SK-N-SH (cell line): ENCODE measurements around the gene CACNA1E. TPM values are rescaled to one million over a fixed set of nuclear protein-coding genes. Genes with fewer than 3 reads are reported as not detected.
"Not testable (repeated sequence)": the region's sequence is repeated elsewhere in the genome, so short reads cannot be mapped to it uniquely, and the experiment has no call there.

ENCODE experiments used
- CTCF ChIA-PET: fragments of 300-600, 350-600 bp; formaldehyde crosslinking; extraction: SDS; loops from one replicate; lab custom pipeline; 2021; lab: Yijun Ruan, JAX
- POLR2A ChIA-PET: fragments of 350-600 bp; sonication (Branson Sonifier 250); formaldehyde crosslinking; extraction: SDS; loops from one replicate; lab custom pipeline; 2020; ENCODE audit warnings: antibody characterized with exemption, inconsistent platforms; lab: Yijun Ruan, JAX
- DNase-seq: peaks from one replicate; pipeline ENCODE4 v3.0.0; 2012
- H2AFZ ChIP-seq: fragments of 200-600 bp; sonication (generic); 2 replicates; pipeline ENCODE4 v1.8.1; 2016; ENCODE audit warnings: antibody characterized with exemption, mild to moderate bottlenecking, low read depth
- H3F3A ChIP-seq: fragments of 200-600 bp; sonication (generic); replicated peaks from 2 replicates; pipeline ENCODE3; 2016; ENCODE audit warnings: antibody characterized with exemption, mild to moderate bottlenecking; ENCODE audit not compliant: insufficient read depth
- H3K27ac ChIP-seq, 2 experiments: fragments of 200-500 bp in 1 of 2; fragments of 200-600 bp in 1 of 2; sonication (Bioruptor generic) in 1 of 2; sonication (generic), shearing (Covaris generic) in 1 of 2; 2 replicates each; pipeline versions ENCODE4 v1.5.1 to v1.6.1; 2014 to 2016; ENCODE audit warnings: low read depth in 2 of 2, inconsistent platforms in 1 of 2, low read length in 1 of 2, mild to moderate bottlenecking in 1 of 2, mixed read lengths in 1 of 2
- H3K27me3 ChIP-seq: fragments of 200-600 bp; sonication (generic), shearing (Covaris generic); 2 replicates; pipeline ENCODE4 v1.6.1; 2016; ENCODE audit warnings: mixed run types; ENCODE audit not compliant: insufficient read depth
- H3K36me3 ChIP-seq, 2 experiments: fragments of 200-500 bp in 1 of 2; fragments of 200-600 bp in 1 of 2; sonication (Bioruptor generic) in 1 of 2; sonication (generic) in 1 of 2; replicated peaks in 1 of 2; 2 replicates each; pipeline versions ENCODE3 to v1.5.1; 2014 to 2016; ENCODE audit warnings: low read length in 1 of 2, mild to moderate bottlenecking in 1 of 2; ENCODE audit not compliant: insufficient read depth in 2 of 2, control insufficient read depth in 1 of 2
- H3K4me1 ChIP-seq, 2 experiments: fragments of 200-500 bp in 1 of 2; fragments of 200-600 bp in 1 of 2; sonication (Bioruptor generic) in 1 of 2; sonication (generic), shearing (Covaris generic) in 1 of 2; 2 replicates each; pipeline versions ENCODE4 v1.5.1 to v1.6.1; 2014 to 2016; ENCODE audit warnings: low read depth in 1 of 2, low read length in 1 of 2, mixed run types in 1 of 2; ENCODE audit not compliant: insufficient read depth in 2 of 2, control insufficient read depth in 1 of 2
- H3K4me2 ChIP-seq: fragments of 200-600 bp; sonication (generic), shearing (Covaris generic); 2 replicates; pipeline ENCODE4 v1.6.1; 2017; ENCODE audit warnings: mixed run types
- H3K4me3 ChIP-seq, 2 experiments: fragments of 200-500 bp in 1 of 2; fragments of 200-600 bp in 1 of 2; sonication (Bioruptor generic) in 1 of 2; sonication (generic), shearing (Covaris generic) in 1 of 2; 2 replicates each; pipeline versions ENCODE4 v1.5.1 to v1.8.1; 2014 to 2016; ENCODE audit warnings: low read depth in 2 of 2, inconsistent platforms in 1 of 2, low read length in 1 of 2, mild to moderate bottlenecking in 1 of 2, mixed read lengths in 1 of 2, moderate library complexity in 1 of 2
- H3K79me2 ChIP-seq: fragments of 200-600 bp; sonication (generic); 2 replicates; pipeline ENCODE4 v1.8.1; 2017; ENCODE audit warnings: mild to moderate bottlenecking; ENCODE audit not compliant: insufficient read depth
- H3K9ac ChIP-seq: fragments of 200-600 bp; sonication (generic); 2 replicates; pipeline ENCODE4 v1.6.1; 2017; ENCODE audit warnings: mixed run types
- H3K9me2 ChIP-seq: fragments of 200-600 bp; sonication (generic); 2 replicates; pipeline ENCODE4 v1.6.1; 2017; ENCODE audit warnings: mixed run types
- H3K9me3 ChIP-seq: fragments of 200-600 bp; sonication (generic); 2 replicates; pipeline ENCODE4 v1.6.1; 2017; ENCODE audit warnings: mixed run types, mild to moderate bottlenecking, moderate library complexity
- H4K20me1 ChIP-seq: fragments of 200-600 bp; sonication (generic); 2 replicates; pipeline ENCODE4 v1.6.1; 2017; ENCODE audit warnings: mild to moderate bottlenecking, mixed run types; ENCODE audit not compliant: insufficient read depth
- CHD2 ChIP-seq: fragments of 150-350 bp; IDR thresholded peaks from 2 replicates; pipeline ENCODE4 v1.6.1; 2018; ENCODE audit warnings: low read length; ENCODE audit not compliant: partially characterized antibody
- EZH2phosphoT487 ChIP-seq: fragments of 200-600 bp; sonication (generic); IDR thresholded peaks from 2 replicates; pipeline ENCODE4 v1.6.1; 2017; ENCODE audit warnings: low read depth, mixed run types, mild to moderate bottlenecking, antibody characterized with exemption, moderate library complexity, borderline replicate concordance
- FOSL2 ChIP-seq: IDR thresholded peaks from 2 replicates; pipeline ENCODE4 v1.4.0; 2012; ENCODE audit warnings: low read depth, mild to moderate bottlenecking, moderate library complexity, borderline replicate concordance
- FOXJ3 ChIP-seq: sonication (generic); formaldehyde crosslinking; IDR thresholded peaks from 2 replicates; pipeline ENCODE4 v1.5.1; 2020; ENCODE audit warnings: mild to moderate bottlenecking, missing genetic modification reagents
- GABPA ChIP-seq: IDR thresholded peaks from 2 replicates; pipeline ENCODE4 v1.4.0; 2012; ENCODE audit warnings: low read depth, mild to moderate bottlenecking
- MEF2A ChIP-seq: IDR thresholded peaks from 2 replicates; pipeline ENCODE4 v1.4.0; 2012; ENCODE audit warnings: low read depth, borderline replicate concordance
- MXI1 ChIP-seq: IDR thresholded peaks from 2 replicates; pipeline ENCODE4 v1.6.1; 2012; ENCODE audit warnings: mild to moderate bottlenecking, low read depth, low read length, improper control_type of control experiment
- NFIC ChIP-seq: IDR thresholded peaks from 2 replicates; pipeline ENCODE4 v1.4.0; 2012; ENCODE audit warnings: borderline replicate concordance
- NRF1 ChIP-seq: IDR thresholded peaks from 2 replicates; pipeline ENCODE4 v1.6.1; 2012; ENCODE audit warnings: low read depth, mild to moderate bottlenecking, low read length
- POLR2AphosphoS5 ChIP-seq: IDR thresholded peaks from 2 replicates; pipeline ENCODE4 v1.6.1; 2012; ENCODE audit warnings: low read depth, low read length
- RAD21 ChIP-seq: IDR thresholded peaks from 2 replicates; pipeline ENCODE4 v1.6.1; 2012; ENCODE audit warnings: mild to moderate bottlenecking, low read length
- RXRA ChIP-seq: IDR thresholded peaks from 2 replicates; pipeline ENCODE4 v1.4.0; 2012; ENCODE audit warnings: low read depth, mild to moderate bottlenecking, borderline replicate concordance
- SMC3 ChIP-seq: IDR thresholded peaks from 2 replicates; pipeline ENCODE4 v1.6.1; 2012; ENCODE audit warnings: low read depth, low read length, improper control_type of control experiment
- YY1 ChIP-seq: IDR thresholded peaks from 2 replicates; pipeline ENCODE4 v1.4.0; 2012; ENCODE audit warnings: low read depth, mild to moderate bottlenecking
- WGBS: methylation state at CpG from one replicate; pipeline ENCODE4 v1.1.6; 2017; ENCODE audit warnings: low lambda C conversion rate; 5-methylcytosine and 5-hydroxymethylcytosine counted together
- polyA plus RNA-seq, 3 experiments: library from polyadenylated mRNA; depleted of rRNA; stranded (reverse); fragments of >200 nt; gene quantifications; 2 replicates each; pipeline ENCODE4 v1.2.3, GENCODE V29; 2012
- TF ChIP-seq, protein P1 (sequence below): IDR thresholded peaks from 2 replicates; pipeline ENCODE4 v1.4.0; 2012; ENCODE audit warnings: low read depth, borderline replicate concordance
- TF ChIP-seq, protein P2 (sequence below): IDR thresholded peaks from 2 replicates; pipeline ENCODE4 v1.4.0; 2012; ENCODE audit warnings: low read depth, borderline replicate concordance
- TF ChIP-seq, protein P3 (sequence below): fragments of 150-350 bp; IDR thresholded peaks from 2 replicates; pipeline ENCODE4 v1.6.1; 2016; ENCODE audit warnings: mild to moderate bottlenecking, low read depth, low read length
- TF ChIP-seq, protein P4 (sequence below): fragments of 200-600 bp; sonication (generic); IDR thresholded peaks from 2 replicates; pipeline ENCODE4 v1.6.1; 2017; ENCODE audit warnings: antibody characterized with exemption, mild to moderate bottlenecking, moderate library complexity

Gene CACNA1E
- polyA plus RNA-seq, 1 of the 3 experiments (the other 2 are of a cell fraction): not detected

DNA sequence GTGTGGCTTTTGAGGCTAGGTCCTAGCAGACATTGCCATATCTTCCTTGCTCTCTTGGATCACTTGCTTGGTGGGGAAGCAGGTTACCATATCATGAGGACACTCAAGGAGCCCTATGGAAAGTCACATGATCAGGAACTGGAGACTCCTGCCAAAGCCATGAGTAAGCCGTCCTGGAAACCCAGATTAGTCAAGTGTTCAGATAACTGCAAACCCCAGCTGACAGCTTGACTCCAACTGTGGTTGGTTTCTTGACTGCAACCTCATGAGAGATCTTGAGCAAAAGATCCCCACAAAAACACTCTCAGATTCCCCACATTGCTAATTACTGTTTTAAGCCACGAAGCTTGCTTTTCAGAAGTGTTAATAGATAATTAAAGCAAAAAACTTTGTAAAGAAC, 58.6 kb downstream of the CACNA1E start (continued):
- TF ChIP-seq NRF1 (no peak), FOSL2 (no peak), NFIC (no peak), CHD2 (no peak)

DNA sequence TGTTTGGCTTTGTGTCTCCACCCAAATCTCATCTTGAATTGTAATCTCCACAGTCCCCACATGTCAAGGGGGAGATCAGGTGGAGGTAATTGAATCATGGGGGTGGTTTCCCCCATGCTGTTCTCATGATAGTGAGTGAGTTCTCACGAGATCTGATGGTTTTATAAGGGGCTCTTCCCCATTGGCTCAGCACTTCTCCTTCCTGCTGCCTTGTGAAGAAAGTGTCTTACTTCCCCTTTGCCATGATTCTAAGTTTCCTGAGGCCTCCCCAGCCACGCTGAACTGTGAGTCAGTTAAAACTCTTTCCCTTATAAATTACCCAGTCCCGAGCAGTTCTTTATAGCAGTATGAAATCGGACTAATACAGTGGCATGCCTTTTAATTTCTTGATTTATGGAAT, 59.1 kb downstream of the CACNA1E start:
- 6% methylated on average over 4 of the region's 4 CpGs for WGBS
- not testable (repeated sequence) for H4K20me1 ChIP-seq

DNA sequence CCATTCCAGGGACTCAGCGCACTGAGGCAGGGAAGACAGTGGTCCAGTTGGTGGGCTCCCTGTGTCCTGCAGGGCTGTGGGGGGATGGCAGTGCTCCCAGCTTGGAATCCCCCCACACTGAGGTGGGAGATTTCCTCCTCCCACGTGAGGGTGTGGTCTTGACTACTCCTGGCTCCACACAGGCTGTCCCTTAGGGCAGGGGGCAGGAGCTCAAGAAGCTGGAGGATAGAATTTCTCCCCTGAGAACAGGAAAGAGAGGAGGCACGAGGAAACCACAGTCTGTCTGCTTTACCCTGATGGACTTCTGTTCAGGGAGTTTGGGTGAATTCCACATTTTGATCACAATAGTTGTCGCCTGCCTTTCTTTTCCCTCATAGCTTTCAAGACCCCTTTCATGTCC, 62.1 kb downstream of the CACNA1E start:
- WGBS: 14% methylated on average over 4 of the region's 4 CpGs
- TF ChIP-seq, protein P1, sequence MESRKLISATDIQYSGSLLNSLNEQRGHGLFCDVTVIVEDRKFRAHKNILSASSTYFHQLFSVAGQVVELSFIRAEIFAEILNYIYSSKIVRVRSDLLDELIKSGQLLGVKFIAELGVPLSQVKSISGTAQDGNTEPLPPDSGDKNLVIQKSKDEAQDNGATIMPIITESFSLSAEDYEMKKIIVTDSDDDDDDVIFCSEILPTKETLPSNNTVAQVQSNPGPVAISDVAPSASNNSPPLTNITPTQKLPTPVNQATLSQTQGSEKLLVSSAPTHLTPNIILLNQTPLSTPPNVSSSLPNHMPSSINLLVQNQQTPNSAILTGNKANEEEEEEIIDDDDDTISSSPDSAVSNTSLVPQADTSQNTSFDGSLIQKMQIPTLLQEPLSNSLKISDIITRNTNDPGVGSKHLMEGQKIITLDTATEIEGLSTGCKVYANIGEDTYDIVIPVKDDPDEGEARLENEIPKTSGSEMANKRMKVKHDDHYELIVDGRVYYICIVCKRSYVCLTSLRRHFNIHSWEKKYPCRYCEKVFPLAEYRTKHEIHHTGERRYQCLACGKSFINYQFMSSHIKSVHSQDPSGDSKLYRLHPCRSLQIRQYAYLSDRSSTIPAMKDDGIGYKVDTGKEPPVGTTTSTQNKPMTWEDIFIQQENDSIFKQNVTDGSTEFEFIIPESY: no peak
- TF ChIP-seq, protein P2, sequence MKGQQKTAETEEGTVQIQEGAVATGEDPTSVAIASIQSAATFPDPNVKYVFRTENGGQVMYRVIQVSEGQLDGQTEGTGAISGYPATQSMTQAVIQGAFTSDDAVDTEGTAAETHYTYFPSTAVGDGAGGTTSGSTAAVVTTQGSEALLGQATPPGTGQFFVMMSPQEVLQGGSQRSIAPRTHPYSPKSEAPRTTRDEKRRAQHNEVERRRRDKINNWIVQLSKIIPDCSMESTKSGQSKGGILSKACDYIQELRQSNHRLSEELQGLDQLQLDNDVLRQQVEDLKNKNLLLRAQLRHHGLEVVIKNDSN: no peak
- TF ChIP-seq, protein P3, sequence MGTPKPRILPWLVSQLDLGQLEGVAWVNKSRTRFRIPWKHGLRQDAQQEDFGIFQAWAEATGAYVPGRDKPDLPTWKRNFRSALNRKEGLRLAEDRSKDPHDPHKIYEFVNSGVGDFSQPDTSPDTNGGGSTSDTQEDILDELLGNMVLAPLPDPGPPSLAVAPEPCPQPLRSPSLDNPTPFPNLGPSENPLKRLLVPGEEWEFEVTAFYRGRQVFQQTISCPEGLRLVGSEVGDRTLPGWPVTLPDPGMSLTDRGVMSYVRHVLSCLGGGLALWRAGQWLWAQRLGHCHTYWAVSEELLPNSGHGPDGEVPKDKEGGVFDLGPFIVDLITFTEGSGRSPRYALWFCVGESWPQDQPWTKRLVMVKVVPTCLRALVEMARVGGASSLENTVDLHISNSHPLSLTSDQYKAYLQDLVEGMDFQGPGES: no peak
- no peak for TF ChIP-seq RXRA
- no peak for TF ChIP-seq MXI1
- no peak for TF ChIP-seq EZH2phosphoT487
- TF ChIP-seq FOSL2: no peak
- TF ChIP-seq YY1: no peak
- no peak for TF ChIP-seq FOXJ3
- TF ChIP-seq POLR2AphosphoS5: no peak
- no peak for TF ChIP-seq RAD21
- TF ChIP-seq, protein P4, sequence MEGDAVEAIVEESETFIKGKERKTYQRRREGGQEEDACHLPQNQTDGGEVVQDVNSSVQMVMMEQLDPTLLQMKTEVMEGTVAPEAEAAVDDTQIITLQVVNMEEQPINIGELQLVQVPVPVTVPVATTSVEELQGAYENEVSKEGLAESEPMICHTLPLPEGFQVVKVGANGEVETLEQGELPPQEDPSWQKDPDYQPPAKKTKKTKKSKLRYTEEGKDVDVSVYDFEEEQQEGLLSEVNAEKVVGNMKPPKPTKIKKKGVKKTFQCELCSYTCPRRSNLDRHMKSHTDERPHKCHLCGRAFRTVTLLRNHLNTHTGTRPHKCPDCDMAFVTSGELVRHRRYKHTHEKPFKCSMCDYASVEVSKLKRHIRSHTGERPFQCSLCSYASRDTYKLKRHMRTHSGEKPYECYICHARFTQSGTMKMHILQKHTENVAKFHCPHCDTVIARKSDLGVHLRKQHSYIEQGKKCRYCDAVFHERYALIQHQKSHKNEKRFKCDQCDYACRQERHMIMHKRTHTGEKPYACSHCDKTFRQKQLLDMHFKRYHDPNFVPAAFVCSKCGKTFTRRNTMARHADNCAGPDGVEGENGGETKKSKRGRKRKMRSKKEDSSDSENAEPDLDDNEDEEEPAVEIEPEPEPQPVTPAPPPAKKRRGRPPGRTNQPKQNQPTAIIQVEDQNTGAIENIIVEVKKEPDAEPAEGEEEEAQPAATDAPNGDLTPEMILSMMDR: no peak
- no peak for TF ChIP-seq GABPA
- no peak for TF ChIP-seq NFIC
- TF ChIP-seq SMC3: no peak
- TF ChIP-seq MEF2A: no peak

More for the DNA sequence above, 59.1 kb downstream of the CACNA1E start:
- DNase-seq, H3K4me2 ChIP-seq, H2AFZ ChIP-seq, H3K4me3 ChIP-seq, H3K79me2 ChIP-seq, H3K9ac ChIP-seq, CTCF ChIA-PET, H3K9me3 ChIP-seq, POLR2A ChIA-PET, H3K27ac ChIP-seq, H3K4me1 ChIP-seq, H3K27me3 ChIP-seq, H3F3A ChIP-seq, H3K9me2 ChIP-seq, H3K36me3 ChIP-seq: not testable (repeated sequence)

More for the DNA sequence above, 62.1 kb downstream of the CACNA1E start:
- Histone ChIP-seq H3K9ac (no peak overlapping the region), H3K4me1 (no peaks in the 10 kb centered on the region), H3K79me2 (no peaks in the 10 kb centered on the region), H3F3A (no peaks in the 10 kb centered on the region), H2AFZ (no peak overlapping the region), H3K4me3 (no peak overlapping the region), H3K9me2 (no peaks in the 10 kb centered on the region), H3K27me3 (no peaks in the 10 kb centered on the region), H3K36me3 (no peaks in the 10 kb centered on the region), H4K20me1 (no peaks in the 10 kb centered on the region), H3K9me3 (no peaks in the 10 kb centered on the region), H3K4me2 (no peak overlapping the region), H3K27ac (no peak overlapping the region)
- ChIA-PET CTCF (interaction anchor here (1.2 kb wide), 1 partner anchor 163 kb away, joined by 3 read pairs; no protein-coding TSS in a partner anchor), POLR2A (no interaction called here)
- DNase-seq: no peak
